HG03442 (cell line): ENCODE data around the gene FGF14.
A peak's percentile ranks its signal among the peaks of the same experiment; 100 is the strongest.

Experiments used
- ATAC-seq: cut with Tn5 transposase; IDR thresholded peaks from one replicate; pipeline ENCODE4 v1.9.1; 2021; ENCODE audit warnings: mild to moderate bottlenecking, moderate library complexity; ENCODE audit not compliant: unreplicated experiment

Gene FGF14

GRCh38 chr13:101749584-101749983 lies 652.3 kb downstream of the FGF14 start:
- ATAC-seq, result no peak

- ATAC-seq, result no peak
Measured at GRCh38 chr13:101747039-101747438, 654.8 kb downstream of the FGF14 start.

GRCh38 chr13:101746513-101746912 lies 655.3 kb downstream of the FGF14 start:
- no peak for ATAC-seq

- ATAC-seq, result peak; percentile 79
Measured at GRCh38 chr13:101739382-101740178, 662.3 kb downstream of the FGF14 start.

- no peak for ATAC-seq
Measured at GRCh38 chr13:101738336-101738735, 663.5 kb downstream of the FGF14 start.

- ATAC-seq, result no peak
Measured at GRCh38 chr13:101736566-101736965, 665.3 kb downstream of the FGF14 start.

GRCh38 chr13:101730420-101731000 lies 671.3 kb downstream of the FGF14 start:
- no peak for ATAC-seq

- ATAC-seq, result no peak
Measured at GRCh38 chr13:101728615-101729014, 673.2 kb downstream of the FGF14 start.

GRCh38 chr13:101728021-101728420 lies 673.8 kb downstream of the FGF14 start:
- no peak for ATAC-seq

- ATAC-seq, result no peak
Measured at GRCh38 chr13:101727118-101727517, 674.7 kb downstream of the FGF14 start.

GRCh38 chr13:101726681-101727080 lies 675.2 kb downstream of the FGF14 start:
- ATAC-seq, result no peak

- no peak for ATAC-seq
Measured at GRCh38 chr13:101718496-101718895, 683.4 kb downstream of the FGF14 start.

- ATAC-seq, result no peak
Measured at GRCh38 chr13:101717353-101717752, 684.5 kb downstream of the FGF14 start.

- no peak for ATAC-seq
Measured at GRCh38 chr13:101714195-101714594, 687.7 kb downstream of the FGF14 start.

- ATAC-seq, result no peak
Measured at GRCh38 chr13:101712026-101712348, 689.9 kb downstream of the FGF14 start.

- no peak for ATAC-seq
Measured at GRCh38 chr13:101711307-101712025, 690.4 kb downstream of the FGF14 start.

- no peak for ATAC-seq
Measured at GRCh38 chr13:101709952-101710351, 691.9 kb downstream of the FGF14 start.

GRCh38 chr13:101708115-101708514 lies 693.7 kb downstream of the FGF14 start:
- no peak for ATAC-seq

- ATAC-seq, result no peak
Measured at GRCh38 chr13:101707659-101708058, 694.2 kb downstream of the FGF14 start.

- no peak for ATAC-seq
Measured at GRCh38 chr13:101706651-101707050, 695.2 kb downstream of the FGF14 start.

- no peak for ATAC-seq
Measured at GRCh38 chr13:101703838-101704237, 698.0 kb downstream of the FGF14 start.

GRCh38 chr13:101703081-101703480 lies 698.8 kb downstream of the FGF14 start:
- no peak for ATAC-seq
